K562 (cell line): ENCODE results near the gene RREB1.

Source experiments
- CEBPG ChIP-seq, 3 experiments: fragments of 200-800 bp in 1 of 3; sonication (Bioruptor generic) in 1 of 3; sonication (generic) in 1 of 3; formaldehyde crosslinking in 1 of 3; IDR thresholded peaks in 2 of 3; conservative IDR thresholded peaks in 1 of 3; 2 replicates each; pipeline versions ENCODE4 v1.6.1 to v1.8.0; 2016 to 2022; ENCODE audit warnings: missing compliant biosample characterization in 2 of 3, missing genetic modification characterization in 2 of 3, mild to moderate bottlenecking in 1 of 3, missing genetic modification reagents in 1 of 3
- CHCHD3 ChIP-seq: fragments of 250-450 bp; sonication (Bioruptor Pico); IDR thresholded peaks from 2 replicates; pipeline ENCODE4 v2.1.2; 2022; ENCODE audit warnings: mild to moderate bottlenecking
- FOXM1 ChIP-seq, 2 experiments: fragments of 450-650 bp in 1 of 2; sonication (generic) in 1 of 2; formaldehyde crosslinking in 1 of 2; IDR thresholded peaks; 2 replicates each; pipeline versions ENCODE4 v1.6.1 to v1.9.0; 2017 to 2022; ENCODE audit warnings: low read depth in 2 of 2, mild to moderate bottlenecking in 2 of 2, missing genetic modification reagents in 1 of 2, moderate library complexity in 1 of 2
- HCFC1 ChIP-seq: IDR thresholded peaks from 2 replicates; pipeline ENCODE4 v1.6.1; 2012; ENCODE audit warnings: low read depth, low read length, improper control_type of control experiment
- MXI1 ChIP-seq: IDR thresholded peaks from 2 replicates; pipeline ENCODE4 v1.6.1; 2011; ENCODE audit warnings: low read depth, mild to moderate bottlenecking, improper control_type of control experiment, low read length
- TARDBP ChIP-seq: fragments of 450-650 bp; IDR thresholded peaks from 2 replicates; pipeline ENCODE4 v1.6.1; 2016
- U2AF1 ChIP-seq: fragments of 200-400 bp; formaldehyde crosslinking; optimal IDR thresholded peaks from 2 replicates; pipeline ENCODE3; 2017; ENCODE audit warnings: mild to moderate bottlenecking, low read depth, low read length, moderate library complexity
- YY1 ChIP-seq, 3 experiments: IDR thresholded peaks; 2 replicates each; pipeline ENCODE4 v1.6.1; 2011; ENCODE audit warnings: low read length in 2 of 3, mild to moderate bottlenecking in 2 of 3, moderate library complexity in 2 of 3, borderline replicate concordance in 1 of 3, control low read depth in 1 of 3, low read depth in 1 of 3; ENCODE audit not compliant: insufficient read depth in 3 of 3, insufficient replicate concordance in 2 of 3, control insufficient read depth in 1 of 3, insufficient read length in 1 of 3; ENCODE audit errors: extremely low read depth in 1 of 3
- ZFP36 ChIP-seq: fragments of 150-350 bp; IDR thresholded peaks from 2 replicates; pipeline ENCODE4 v1.6.1; 2018; ENCODE audit warnings: low read length, low read depth; ENCODE audit not compliant: partially characterized antibody
- ZNF121 ChIP-seq: sonication (generic); formaldehyde crosslinking; conservative IDR thresholded peaks from 2 replicates; pipeline ENCODE4 v1.8.0; 2022; ENCODE audit warnings: missing genetic modification reagents
- ZNF830 ChIP-seq: fragments of 250-450 bp; sonication (Bioruptor Pico); IDR thresholded peaks from 2 replicates; pipeline ENCODE4 v1.5.0; 2021; ENCODE audit warnings: mild to moderate bottlenecking
- ZZZ3 ChIP-seq: fragments of 450-650 bp; IDR thresholded peaks from 2 replicates; pipeline ENCODE4 v1.6.1; 2016; ENCODE audit warnings: antibody characterized with exemption, mild to moderate bottlenecking, moderate library complexity
- TF ChIP-seq, protein P1 (sequence below), 3 experiments: IDR thresholded peaks in 2 of 3; conservative IDR thresholded peaks in 1 of 3; 2 replicates each; pipeline ENCODE4 v1.5.1; 2011 to 2012; ENCODE audit warnings: low read length in 3 of 3, mild to moderate bottlenecking in 3 of 3, control low read depth in 2 of 3, improper control_type of control experiment in 1 of 3, inconsistent platforms in 1 of 3, low read depth in 1 of 3, mixed read lengths in 1 of 3, moderate library complexity in 1 of 3; ENCODE audit not compliant: insufficient read depth in 2 of 3
- TF ChIP-seq, protein P2 (sequence below): fragments of 450-650 bp; IDR thresholded peaks from 2 replicates; pipeline ENCODE4 v1.7.1; 2018; ENCODE audit warnings: mild to moderate bottlenecking, low read depth; ENCODE audit not compliant: partially characterized antibody

DNA sequence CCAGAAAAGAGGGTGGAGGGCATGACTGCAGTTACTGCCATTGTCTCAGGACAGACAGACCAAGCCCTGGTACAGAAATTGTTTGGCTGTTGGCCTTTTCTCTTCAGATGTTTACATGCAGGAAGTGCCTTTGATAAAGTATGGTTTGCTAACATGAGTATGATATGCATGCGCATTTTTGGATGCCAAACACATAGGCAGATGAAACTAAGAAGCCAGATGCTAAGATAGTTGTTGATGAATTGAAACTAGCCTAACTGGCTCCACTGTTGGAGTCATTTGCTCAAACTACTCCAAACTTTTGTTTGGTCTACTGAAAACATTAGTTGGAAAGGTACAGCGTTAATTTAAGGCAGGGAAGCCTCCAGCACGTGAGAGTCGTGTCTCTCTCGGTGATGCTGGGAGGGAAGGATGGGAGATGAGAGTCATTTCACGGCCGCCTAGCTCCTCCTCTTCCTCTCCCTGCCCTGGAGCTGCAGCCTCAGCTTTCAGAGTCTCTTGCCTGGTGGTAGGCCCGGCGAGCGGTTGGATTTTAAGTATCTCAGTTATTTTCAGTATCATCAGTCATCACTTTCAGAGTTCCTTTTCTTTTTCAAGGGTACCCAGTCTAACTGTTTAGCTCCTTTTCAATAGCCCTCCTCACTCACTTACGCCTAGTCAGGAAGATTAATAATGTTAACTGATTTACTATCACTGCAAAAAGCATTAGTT lies 29.7 kb downstream of the RREB1 start:
- TF ChIP-seq, protein P1, sequence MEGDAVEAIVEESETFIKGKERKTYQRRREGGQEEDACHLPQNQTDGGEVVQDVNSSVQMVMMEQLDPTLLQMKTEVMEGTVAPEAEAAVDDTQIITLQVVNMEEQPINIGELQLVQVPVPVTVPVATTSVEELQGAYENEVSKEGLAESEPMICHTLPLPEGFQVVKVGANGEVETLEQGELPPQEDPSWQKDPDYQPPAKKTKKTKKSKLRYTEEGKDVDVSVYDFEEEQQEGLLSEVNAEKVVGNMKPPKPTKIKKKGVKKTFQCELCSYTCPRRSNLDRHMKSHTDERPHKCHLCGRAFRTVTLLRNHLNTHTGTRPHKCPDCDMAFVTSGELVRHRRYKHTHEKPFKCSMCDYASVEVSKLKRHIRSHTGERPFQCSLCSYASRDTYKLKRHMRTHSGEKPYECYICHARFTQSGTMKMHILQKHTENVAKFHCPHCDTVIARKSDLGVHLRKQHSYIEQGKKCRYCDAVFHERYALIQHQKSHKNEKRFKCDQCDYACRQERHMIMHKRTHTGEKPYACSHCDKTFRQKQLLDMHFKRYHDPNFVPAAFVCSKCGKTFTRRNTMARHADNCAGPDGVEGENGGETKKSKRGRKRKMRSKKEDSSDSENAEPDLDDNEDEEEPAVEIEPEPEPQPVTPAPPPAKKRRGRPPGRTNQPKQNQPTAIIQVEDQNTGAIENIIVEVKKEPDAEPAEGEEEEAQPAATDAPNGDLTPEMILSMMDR (IDR thresholded peaks at IDR 0.05 in 2 of 3, conservative IDR thresholded peaks at IDR 0.05 in 1 of 3; ENCODE audit: insufficient read depth in 2 of 3, low read depth in 1 of 3, low read length in 3 of 3): no peak
- no peak for TF ChIP-seq CHCHD3 (CRISPR knock-in tag)
- no peak for TF ChIP-seq TARDBP
- TF ChIP-seq U2AF1: no peak
- no peak for TF ChIP-seq ZNF830 (CRISPR knock-in tag)
- TF ChIP-seq MXI1: no peak
- no peak for TF ChIP-seq FOXM1 (IDR thresholded peaks at IDR 0.05; ENCODE audit: low read depth)
- TF ChIP-seq FOXM1 (CRISPR knock-in tag; IDR thresholded peaks at IDR 0.05; ENCODE audit: low read depth): no peak
- TF ChIP-seq, protein P2, sequence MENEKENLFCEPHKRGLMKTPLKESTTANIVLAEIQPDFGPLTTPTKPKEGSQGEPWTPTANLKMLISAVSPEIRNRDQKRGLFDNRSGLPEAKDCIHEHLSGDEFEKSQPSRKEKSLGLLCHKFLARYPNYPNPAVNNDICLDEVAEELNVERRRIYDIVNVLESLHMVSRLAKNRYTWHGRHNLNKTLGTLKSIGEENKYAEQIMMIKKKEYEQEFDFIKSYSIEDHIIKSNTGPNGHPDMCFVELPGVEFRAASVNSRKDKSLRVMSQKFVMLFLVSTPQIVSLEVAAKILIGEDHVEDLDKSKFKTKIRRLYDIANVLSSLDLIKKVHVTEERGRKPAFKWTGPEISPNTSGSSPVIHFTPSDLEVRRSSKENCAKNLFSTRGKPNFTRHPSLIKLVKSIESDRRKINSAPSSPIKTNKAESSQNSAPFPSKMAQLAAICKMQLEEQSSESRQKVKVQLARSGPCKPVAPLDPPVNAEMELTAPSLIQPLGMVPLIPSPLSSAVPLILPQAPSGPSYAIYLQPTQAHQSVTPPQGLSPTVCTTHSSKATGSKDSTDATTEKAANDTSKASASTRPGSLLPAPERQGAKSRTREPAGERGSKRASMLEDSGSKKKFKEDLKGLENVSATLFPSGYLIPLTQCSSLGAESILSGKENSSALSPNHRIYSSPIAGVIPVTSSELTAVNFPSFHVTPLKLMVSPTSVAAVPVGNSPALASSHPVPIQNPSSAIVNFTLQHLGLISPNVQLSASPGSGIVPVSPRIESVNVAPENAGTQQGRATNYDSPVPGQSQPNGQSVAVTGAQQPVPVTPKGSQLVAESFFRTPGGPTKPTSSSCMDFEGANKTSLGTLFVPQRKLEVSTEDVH: no peak
- no peak for TF ChIP-seq YY1 (IDR thresholded peaks at IDR 0.05; ENCODE audit: borderline replicate concordance in 1 of 3, control insufficient read depth in 1 of 3, extremely low read depth in 1 of 3, insufficient read depth in 3 of 3, insufficient read length in 1 of 3, insufficient replicate concordance in 2 of 3, low read depth in 1 of 3, low read length in 2 of 3)
- no peak for TF ChIP-seq ZZZ3
- TF ChIP-seq CEBPG (CRISPR knock-in tag; IDR thresholded peaks at IDR 0.05): no peak
- TF ChIP-seq CEBPG (tag; conservative IDR thresholded peaks at IDR 0.05 in 1 of 2, IDR thresholded peaks at IDR 0.05 in 1 of 2): no peak
- no peak for TF ChIP-seq HCFC1
- no peak for TF ChIP-seq ZFP36
- TF ChIP-seq ZNF121 (CRISPR knock-in tag): no peak
